Liver (tissue), 9 donors: Measurements from ENCODE around the gene SERTAD1. TPM values are rescaled to one million over a fixed set of nuclear protein-coding genes. Genes with fewer than 3 reads are reported as not detected.

Experiments used
- DNase-seq: peaks from one replicate; pipeline ENCODE4 v3.0.0-alpha.2; 2017; ENCODE audit warnings: low spot score
- H3K27ac ChIP-seq, 2 donors: one replicate each; pipeline ENCODE4 v1.7.0; 2013; ENCODE audit warnings: inconsistent platforms in 2 of 2, low read length in 2 of 2, control low read depth in 1 of 2, low read depth in 1 of 2, mild to moderate bottlenecking in 1 of 2
- H3K27me3 ChIP-seq, 4 donors: one replicate each; pipeline versions ENCODE4 v1.6.1 to v1.7.0; 2013; ENCODE audit warnings: low read length in 3 of 4, inconsistent platforms in 1 of 4, mild to moderate bottlenecking in 1 of 4, moderate library complexity in 1 of 4; ENCODE audit not compliant: control insufficient read depth in 4 of 4, insufficient read depth in 4 of 4
- H3K36me3 ChIP-seq, 4 donors: one replicate each; pipeline versions ENCODE4 v1.6.1 to v1.7.0; 2013; ENCODE audit warnings: low read length in 3 of 4, mild to moderate bottlenecking in 3 of 4, low read depth in 1 of 4, moderate library complexity in 1 of 4; ENCODE audit not compliant: control insufficient read depth in 4 of 4, insufficient read depth in 3 of 4
- H3K4me1 ChIP-seq, 4 donors: one replicate each; pipeline versions ENCODE4 v1.6.1 to v1.7.0; 2013; ENCODE audit warnings: low read length in 3 of 4, mild to moderate bottlenecking in 3 of 4, moderate library complexity in 1 of 4; ENCODE audit not compliant: control insufficient read depth in 4 of 4, insufficient read depth in 4 of 4
- H3K4me3 ChIP-seq, 3 donors: one replicate each; pipeline versions ENCODE4 v1.6.1 to v1.7.0; 2013; ENCODE audit warnings: low read length in 3 of 3, control low read depth in 1 of 3, low read depth in 1 of 3, mild to moderate bottlenecking in 1 of 3
- H3K9ac ChIP-seq, 2 donors: one replicate each; pipeline ENCODE4 v1.7.0; 2013; ENCODE audit warnings: low read length in 2 of 2, mild to moderate bottlenecking in 2 of 2, moderate library complexity in 2 of 2, control low read depth in 1 of 2, low read depth in 1 of 2
- H3K9me3 ChIP-seq, 4 donors: one replicate each; pipeline versions ENCODE4 v1.6.1 to v1.7.0; 2013; ENCODE audit warnings: low read length in 3 of 4; ENCODE audit not compliant: control insufficient read depth in 4 of 4
- ATF3 ChIP-seq: IDR thresholded peaks from 2 replicates; pipeline ENCODE4 v1.6.1; 2016; ENCODE audit warnings: antibody characterized with exemption
- CTCF ChIP-seq: fragments of 150-350 bp; IDR thresholded peaks from 2 replicates; pipeline ENCODE4 v1.5.1; 2017; ENCODE audit warnings: improper control_type of control experiment, low read depth, low read length; ENCODE audit not compliant: missing input control
- EGR1 ChIP-seq, 2 donors: IDR thresholded peaks; 2 replicates each; pipeline ENCODE4 v1.6.1; 2016 to 2018; ENCODE audit warnings: antibody characterized with exemption in 2 of 2, low read depth in 2 of 2
- FOXA1 ChIP-seq: IDR thresholded peaks from 2 replicates; pipeline ENCODE4 v1.6.1; 2016; ENCODE audit warnings: antibody characterized with exemption
- FOXA2 ChIP-seq: IDR thresholded peaks from 2 replicates; pipeline ENCODE4 v1.6.1; 2016; ENCODE audit warnings: antibody characterized with exemption
- GABPA ChIP-seq, 2 donors: IDR thresholded peaks in 1 of 2; conservative IDR thresholded peaks in 1 of 2; 2 replicates each; pipeline ENCODE4 v1.6.1; 2016; ENCODE audit warnings: antibody characterized with exemption in 2 of 2, mild to moderate bottlenecking in 1 of 2, moderate library complexity in 1 of 2
- HNF4A ChIP-seq, 2 donors: conservative IDR thresholded peaks; 2 replicates each; pipeline ENCODE4 v1.6.1; 2016; ENCODE audit warnings: antibody characterized with exemption in 2 of 2, mild to moderate bottlenecking in 2 of 2
- HNF4G ChIP-seq: IDR thresholded peaks from 2 replicates; pipeline ENCODE4 v1.6.1; 2016; ENCODE audit warnings: antibody characterized with exemption
- NR2F2 ChIP-seq: IDR thresholded peaks from 2 replicates; pipeline ENCODE4 v1.6.1; 2016; ENCODE audit warnings: antibody characterized with exemption
- RAD21 ChIP-seq, 2 donors: IDR thresholded peaks; 2 replicates each; pipeline ENCODE4 v1.6.1; 2016; ENCODE audit warnings: antibody characterized with exemption in 2 of 2, mild to moderate bottlenecking in 2 of 2
- REST ChIP-seq: IDR thresholded peaks from 2 replicates; pipeline ENCODE4 v1.6.1; 2016; ENCODE audit warnings: antibody characterized with exemption, mild to moderate bottlenecking
- RXRA ChIP-seq, 2 donors: IDR thresholded peaks; 2 replicates each; pipeline ENCODE4 v1.6.1; 2017 to 2018; ENCODE audit warnings: antibody characterized with exemption in 2 of 2, mild to moderate bottlenecking in 1 of 2
- SP1 ChIP-seq: IDR thresholded peaks from 2 replicates; pipeline ENCODE4 v1.6.1; 2018; ENCODE audit warnings: antibody characterized with exemption, mild to moderate bottlenecking
- TAF1 ChIP-seq: conservative IDR thresholded peaks from 2 replicates; pipeline ENCODE4 v1.6.1; 2016; ENCODE audit warnings: antibody characterized with exemption, mild to moderate bottlenecking
- YY1 ChIP-seq: IDR thresholded peaks from 2 replicates; pipeline ENCODE4 v1.6.1; 2016; ENCODE audit warnings: antibody characterized with exemption, mild to moderate bottlenecking
- ZBTB33 ChIP-seq: IDR thresholded peaks from 2 replicates; pipeline ENCODE4 v1.6.1; 2016; ENCODE audit warnings: antibody characterized with exemption
- WGBS: extraction: QIAGEN DNeasy Blood & Tissue Kit; methylation state at CpG from one replicate; pipeline ENCODE4 v1.1.7; 2013; 5-methylcytosine and 5-hydroxymethylcytosine counted together
- polyA plus RNA-seq, 2 donors: library from polyadenylated mRNA; stranded (reverse) in 1 of 2; unstranded in 1 of 2; fragments of 200-250 nt in 1 of 2; fragments of >200 nt in 1 of 2; fragmentation: Nextera tagmentation in 1 of 2; extraction: Ambion mirVana in 1 of 2; gene quantifications; one replicate each; pipeline versions ENCODE4 v1.2.1 to v1.2.3, GENCODE V29; 2013 to 2015
- total RNA-seq, 2 donors: library from RNA; depleted of rRNA; stranded (reverse); fragments of >200 nt; gene quantifications; one replicate each; pipeline ENCODE4 v1.2.3, GENCODE V29; 2014
- donor health status: healthy.
- donor health status: healthy.
- donor health status: healthy.
- donor health status: healthy.
- donor health status: healthy.

SERTAD1 gene
- total and polyA plus RNA-seq, 4 donors = 3.6 to 6.8 (median 4.9) TPM

- peaks cover 0 to 8% (median 5%) of the 10 kb centered on the region in 4 donors for H3K4me1 ChIP-seq
- no peak for DNase-seq
- WGBS = 84% methylated on average over 5 of the region's 5 CpGs
Observed at GRCh38 chr19:40419066-40419612, 6.7 kb downstream of the SERTAD1 start.

GRCh38 chr19:40418040-40418439, 7.8 kb downstream of the SERTAD1 start:
- Histone ChIP-seq H3K36me3 (peaks cover 1 to 5% (median 3%) of the 10 kb centered on the region in 4 donors), H3K4me1 (peaks cover 0 to 5% (median 3%) of the 10 kb centered on the region in 4 donors), H3K27me3 (no peaks in the 10 kb centered on the region), H3K27ac (peak overlapping the region; percentile 52 to 74), H3K9me3 (no peaks in the 10 kb centered on the region), H3K9ac (no peak overlapping the region), H3K4me3 (no peak overlapping the region)
- 80% methylated on average over 3 of the region's 3 CpGs for WGBS
- DNase-seq = no peak
- TF ChIP-seq SP1 = no peak
- no peak for TF ChIP-seq ZBTB33
- no peak for TF ChIP-seq EGR1 (IDR thresholded peaks at IDR 0.05; ENCODE audit: low read depth in 2 of 2)
- no peak for TF ChIP-seq ATF3
- TF ChIP-seq RXRA (IDR thresholded peaks at IDR 0.05) = no peak
- TF ChIP-seq YY1 = no peak
- no peak for TF ChIP-seq HNF4A (conservative IDR thresholded peaks at IDR 0.05)
- no peak for TF ChIP-seq FOXA1
- TF ChIP-seq HNF4G = no peak
- no peak for TF ChIP-seq RAD21 (IDR thresholded peaks at IDR 0.05)

More at GRCh38 chr19:40419066-40419612, 6.7 kb downstream of the SERTAD1 start:
- no peak overlapping the region for H3K4me3 ChIP-seq
- H3K9ac ChIP-seq = no peak overlapping the region
- no peak for TF ChIP-seq YY1
- no peak for TF ChIP-seq REST
- TF ChIP-seq RAD21 (IDR thresholded peaks at IDR 0.05) = no peak
- TF ChIP-seq GABPA (IDR thresholded peaks at IDR 0.05 in 1 of 2, conservative IDR thresholded peaks at IDR 0.05 in 1 of 2) = no peak
- no peak for TF ChIP-seq EGR1 (IDR thresholded peaks at IDR 0.05; ENCODE audit: low read depth in 2 of 2)
- TF ChIP-seq ATF3 = no peak
- TF ChIP-seq TAF1 = no peak
- TF ChIP-seq RXRA (IDR thresholded peaks at IDR 0.05) = no peak
- no peak for TF ChIP-seq FOXA1
- TF ChIP-seq CTCF = no peak
- no peak for TF ChIP-seq HNF4G
- no peak for TF ChIP-seq HNF4A (conservative IDR thresholded peaks at IDR 0.05)
- TF ChIP-seq NR2F2 = no peak
- TF ChIP-seq FOXA2 = no peak
- TF ChIP-seq SP1 = no peak
- no peaks in the 10 kb centered on the region for H3K27me3 ChIP-seq
- H3K9me3 ChIP-seq = no peaks in the 10 kb centered on the region
- H3K36me3 ChIP-seq = peaks cover 2 to 5% (median 4%) of the 10 kb centered on the region in 4 donors
- H3K27ac ChIP-seq = no peak overlapping the region
